Subcutaneous abdominal adipose tissue (tissue), 5 donors: ENCODE results near the gene MUC5AC.

ENCODE experiments used
- H3K27ac ChIP-seq: one replicate; pipeline ENCODE4 v1.7.0; 2013; ENCODE audit warnings: low read depth, mild to moderate bottlenecking, inconsistent platforms, low read length, moderate library complexity
- H3K27me3 ChIP-seq, 5 donors: one replicate each; pipeline ENCODE4 v1.7.0; 2013; ENCODE audit warnings: low read length in 5 of 5, inconsistent platforms in 1 of 5; ENCODE audit not compliant: control insufficient read depth in 5 of 5, insufficient read depth in 4 of 5
- H3K36me3 ChIP-seq, 5 donors: one replicate each; pipeline ENCODE4 v1.7.0; 2013; ENCODE audit warnings: low read length in 5 of 5; ENCODE audit not compliant: control insufficient read depth in 5 of 5, insufficient read depth in 5 of 5
- H3K4me1 ChIP-seq, 5 donors: one replicate each; pipeline ENCODE4 v1.7.0; 2013; ENCODE audit warnings: low read length in 5 of 5, mild to moderate bottlenecking in 3 of 5, moderate library complexity in 1 of 5; ENCODE audit not compliant: control insufficient read depth in 5 of 5, insufficient read depth in 5 of 5
- H3K4me3 ChIP-seq, 5 donors: one replicate each; pipeline ENCODE4 v1.7.0; 2013; ENCODE audit warnings: low read length in 5 of 5, low read depth in 1 of 5
- H3K9ac ChIP-seq, 5 donors: one replicate each; pipeline ENCODE4 v1.7.0; 2013; ENCODE audit warnings: low read length in 5 of 5, mild to moderate bottlenecking in 4 of 5, moderate library complexity in 3 of 5
- H3K9me3 ChIP-seq, 5 donors: one replicate each; pipeline ENCODE4 v1.7.0; 2013; ENCODE audit warnings: low read length in 5 of 5; ENCODE audit not compliant: control insufficient read depth in 5 of 5
- donor health status: healthy.
- donor health status: healthy.
- donor health status: healthy.
- donor health status: healthy.
- donor health status: healthy.

MUC5AC gene

GRCh38 chr11:1233351-1234053 lies 75.7 kb downstream of the MUC5AC start:
- Histone ChIP-seq H3K9me3 (no peaks in the 10 kb centered on the region), H3K27me3 (peaks cover 11 to 33% (median 27%) of the 10 kb centered on the region in 5 donors), H3K9ac (no peak overlapping the region), H3K4me3 (no peak overlapping the region), H3K27ac (no peak overlapping the region), H3K36me3 (no peaks in the 10 kb centered on the region), H3K4me1 (no peaks in the 10 kb centered on the region)

- Histone ChIP-seq H3K4me1 (no peaks in the 10 kb centered on the region), H3K4me3 (no peak overlapping the region), H3K36me3 (no peaks in the 10 kb centered on the region), H3K27me3 (peaks cover 8 to 29% (median 24%) of the 10 kb centered on the region in 5 donors), H3K9me3 (no peaks in the 10 kb centered on the region), H3K27ac (no peak overlapping the region), H3K9ac (no peak overlapping the region)
Measured at GRCh38 chr11:1234054-1234720, 76.4 kb downstream of the MUC5AC start.

- Histone ChIP-seq H3K36me3 (no peaks in the 10 kb centered on the region), H3K4me3 (no peak overlapping the region), H3K4me1 (no peaks in the 10 kb centered on the region), H3K9ac (no peak overlapping the region), H3K27ac (no peak overlapping the region), H3K9me3 (no peaks in the 10 kb centered on the region), H3K27me3 (peaks cover 4 to 24% (median 19%) of the 10 kb centered on the region in 5 donors)
Measured at GRCh38 chr11:1234771-1235305, 77.1 kb downstream of the MUC5AC start.

GRCh38 chr11:1235306-1235900 lies 77.7 kb downstream of the MUC5AC start:
- no peak overlapping the region for H3K27ac ChIP-seq
- H3K27me3 ChIP-seq: peaks cover under 1 to 19% (median 16%) of the 10 kb centered on the region in 5 donors
- H3K36me3 ChIP-seq: no peaks in the 10 kb centered on the region
- no peaks in the 10 kb centered on the region for H3K9me3 ChIP-seq
- no peak overlapping the region for H3K9ac ChIP-seq
- H3K4me1 ChIP-seq: no peaks in the 10 kb centered on the region
- no peak overlapping the region for H3K4me3 ChIP-seq

GRCh38 chr11:1235901-1236315 lies 78.2 kb downstream of the MUC5AC start:
- Histone ChIP-seq H3K36me3 (no peaks in the 10 kb centered on the region), H3K9ac (no peak overlapping the region), H3K27ac (no peak overlapping the region), H3K9me3 (no peaks in the 10 kb centered on the region), H3K4me1 (no peaks in the 10 kb centered on the region), H3K27me3 (peaks cover 0 to 17% (median 13%) of the 10 kb centered on the region in 5 donors), H3K4me3 (no peak overlapping the region)

- Histone ChIP-seq H3K9ac (no peak overlapping the region), H3K4me3 (no peak overlapping the region), H3K4me1 (no peaks in the 10 kb centered on the region), H3K27me3 (peaks cover 0 to 15% (median 10%) of the 10 kb centered on the region in 5 donors), H3K9me3 (no peaks in the 10 kb centered on the region), H3K36me3 (no peaks in the 10 kb centered on the region), H3K27ac (no peak overlapping the region)
Measured at GRCh38 chr11:1236316-1237127, 78.8 kb downstream of the MUC5AC start.

GRCh38 chr11:1237128-1237580 lies 79.4 kb downstream of the MUC5AC start:
- no peaks in the 10 kb centered on the region for H3K4me1 ChIP-seq
- no peaks in the 10 kb centered on the region for H3K36me3 ChIP-seq
- no peak overlapping the region for H3K4me3 ChIP-seq
- no peak overlapping the region for H3K9ac ChIP-seq
- H3K9me3 ChIP-seq: no peaks in the 10 kb centered on the region
- H3K27me3 ChIP-seq: peaks cover 0 to 13% (median 5%) of the 10 kb centered on the region in 5 donors
- H3K27ac ChIP-seq: no peak overlapping the region

- no peaks in the 10 kb centered on the region for H3K4me1 ChIP-seq
- peaks cover 0 to 11% (median 5%) of the 10 kb centered on the region in 5 donors for H3K27me3 ChIP-seq
- no peak overlapping the region for H3K4me3 ChIP-seq
- H3K27ac ChIP-seq: no peak overlapping the region
- H3K9ac ChIP-seq: no peak overlapping the region
- no peaks in the 10 kb centered on the region for H3K36me3 ChIP-seq
- H3K9me3 ChIP-seq: no peaks in the 10 kb centered on the region
Measured at GRCh38 chr11:1237851-1238250, 80.1 kb downstream of the MUC5AC start.

GRCh38 chr11:1238767-1239595 lies 81.2 kb downstream of the MUC5AC start:
- Histone ChIP-seq H3K36me3 (no peaks in the 10 kb centered on the region), H3K4me1 (no peaks in the 10 kb centered on the region), H3K27ac (no peak overlapping the region), H3K9ac (no peak overlapping the region), H3K9me3 (no peaks in the 10 kb centered on the region), H3K4me3 (no peak overlapping the region), H3K27me3 (peaks cover 0 to 11% (median 0%) of the 10 kb centered on the region in 5 donors)
